Activated effector memory CD4-positive, alpha-beta T cell treated with Interleukin-2 at 50 U/mL for 16 hours (primary cell): ENCODE measurements around the gene PLCB1.
"Not testable (repeated sequence)": the region's sequence is repeated elsewhere in the genome, so short reads cannot be mapped to it uniquely, and the experiment has no call there.

ENCODE experiments used
- DNase-seq: peaks from one replicate; pipeline ENCODE4 v3.0.0-alpha.2; 2020

PLCB1 gene

DNA sequence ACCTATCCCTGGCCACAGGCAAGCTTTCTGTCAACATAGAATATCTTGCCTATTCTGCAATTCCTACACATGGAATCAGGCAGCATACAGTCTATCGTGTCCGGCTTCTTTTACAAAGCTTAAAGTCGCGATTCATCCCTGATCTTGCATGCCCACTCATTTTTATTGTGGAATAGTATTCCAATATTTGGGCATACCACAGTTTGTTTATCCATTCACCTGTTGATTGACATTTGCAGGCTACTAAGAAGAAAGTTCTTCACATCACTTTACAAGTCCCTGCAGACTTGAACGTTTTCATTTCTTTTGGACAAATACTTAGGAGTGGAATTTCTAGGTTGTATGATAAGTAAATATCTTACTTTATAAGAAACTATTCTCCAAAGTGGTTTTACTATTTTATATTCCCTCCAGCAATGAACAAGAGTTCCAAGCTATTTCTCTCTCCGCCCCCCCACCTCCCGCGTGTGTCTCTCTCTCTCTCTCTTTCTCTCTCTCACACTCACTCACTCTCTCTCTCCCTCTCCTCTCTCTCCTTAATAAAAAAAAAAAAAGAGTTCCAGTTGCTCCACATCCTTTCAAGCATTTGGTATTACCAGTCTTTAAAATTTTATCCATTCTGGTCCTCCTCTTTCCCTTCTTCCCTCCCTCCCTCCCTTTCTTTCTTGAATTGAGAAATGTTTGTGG is 1.1 kb upstream of the PLCB1 start:
- DNase-seq, result no peak

DNA sequence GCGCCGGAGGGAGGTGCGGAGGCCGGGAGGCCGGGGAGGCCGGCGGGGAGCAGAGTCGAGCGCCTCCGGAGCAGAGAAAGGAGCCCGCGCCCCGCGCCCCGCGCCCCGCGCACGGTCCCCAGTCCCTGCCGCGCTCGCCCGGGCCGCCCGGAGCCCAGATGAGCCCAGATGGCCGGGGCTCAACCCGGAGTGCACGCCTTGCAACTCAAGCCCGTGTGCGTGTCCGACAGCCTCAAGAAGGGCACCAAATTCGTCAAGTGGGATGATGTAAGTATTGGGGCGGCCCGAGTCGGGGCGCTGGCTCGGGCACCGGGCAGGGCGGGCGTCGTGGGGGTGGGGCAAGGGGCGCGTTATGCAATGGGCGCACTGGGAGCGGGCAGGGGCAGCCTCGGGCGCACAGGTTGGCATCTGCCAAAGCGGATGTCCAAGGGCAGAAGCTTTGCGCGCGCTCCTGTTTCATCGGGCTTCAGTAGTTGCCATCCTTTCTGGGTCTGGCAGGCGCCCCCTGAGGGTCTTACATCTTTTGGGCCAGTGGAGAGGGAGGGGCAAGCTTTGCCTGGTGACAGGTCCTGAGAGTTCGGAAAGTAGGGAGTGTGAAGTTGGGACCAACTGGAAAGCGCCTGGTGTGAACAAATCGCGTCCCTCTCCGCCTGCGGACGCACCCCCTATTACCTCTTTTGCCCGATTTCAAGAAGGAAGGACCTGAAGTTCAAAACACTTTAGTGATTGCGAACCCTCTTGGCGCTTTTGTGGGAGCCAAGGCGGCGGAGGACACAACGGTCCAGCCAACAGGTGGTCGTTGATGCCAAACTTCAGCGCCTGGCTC is 631 bp downstream of the PLCB1 start:
- no peak for DNase-seq

DNA sequence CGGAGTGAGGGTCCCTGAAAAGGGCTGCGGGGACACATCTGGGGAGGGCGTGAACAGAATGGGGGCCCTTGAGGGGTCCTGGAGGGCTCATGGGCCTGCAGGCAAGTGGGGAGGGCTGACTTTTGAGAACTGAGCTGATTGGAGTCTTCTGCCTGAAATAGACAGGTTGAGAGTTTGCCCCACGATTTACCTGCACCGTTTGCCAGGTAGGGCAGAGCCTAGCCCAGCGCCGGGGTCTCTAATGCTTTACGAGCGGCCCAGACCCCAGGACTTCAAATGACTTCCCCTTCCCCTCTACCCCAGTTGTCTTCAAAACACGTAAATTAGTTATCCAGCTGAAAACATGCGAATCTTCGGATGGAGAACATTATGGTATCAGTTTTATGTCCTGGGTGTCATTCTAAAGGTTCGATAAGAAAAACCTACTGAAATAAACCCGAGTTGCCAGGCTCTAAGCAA is 1.3 kb downstream of the PLCB1 start:
- DNase-seq, result no peak

DNA sequence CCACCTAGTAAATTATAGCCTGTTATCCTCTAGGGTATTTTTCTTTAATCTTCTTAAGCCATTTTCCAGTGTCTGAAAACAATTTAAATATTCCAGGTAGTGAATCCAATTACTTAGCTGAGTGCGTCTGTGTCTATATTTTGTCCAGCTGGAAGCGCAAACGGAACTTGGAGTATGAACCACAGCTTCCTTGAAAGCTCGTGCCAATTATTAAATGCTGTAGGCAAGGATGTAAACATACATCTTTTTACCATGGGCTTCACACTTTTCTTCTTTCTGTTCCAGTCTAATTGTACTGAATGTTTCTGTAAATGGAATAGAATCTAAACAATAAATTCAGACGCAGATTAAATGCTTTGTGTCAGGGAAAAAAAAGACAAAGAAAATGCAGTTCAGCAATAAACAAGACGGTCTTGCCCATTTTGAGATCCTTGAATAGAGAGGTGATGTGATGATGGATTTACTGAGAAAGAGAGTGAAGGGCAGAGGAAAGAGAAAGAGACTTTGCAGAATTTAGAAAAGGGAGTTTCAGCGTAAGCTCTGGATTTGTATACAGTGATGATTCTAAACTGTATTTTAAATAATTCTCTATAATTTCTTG is 1.9 kb downstream of the PLCB1 start:
- DNase-seq, result no peak

DNA sequence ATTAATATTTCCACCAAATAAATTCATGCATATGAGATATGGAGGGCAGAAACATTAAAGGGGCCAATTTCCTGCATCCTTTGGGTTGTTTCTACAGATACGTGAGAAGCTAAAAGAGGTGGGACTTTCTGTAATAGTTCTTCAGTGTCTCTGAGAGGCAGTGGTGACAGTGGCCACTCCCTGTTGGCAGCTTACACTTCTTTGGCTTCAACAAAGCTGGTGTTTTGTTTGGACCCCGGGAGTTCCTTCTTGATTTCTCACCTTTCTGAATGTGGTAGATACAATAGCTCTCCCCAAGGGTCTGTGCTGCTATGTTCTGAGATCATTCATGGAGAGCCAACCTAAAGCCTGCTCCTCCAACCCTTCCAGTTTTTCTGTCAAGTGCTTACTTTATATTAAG is 7.8 kb downstream of the PLCB1 start:
- no peak for DNase-seq

DNA sequence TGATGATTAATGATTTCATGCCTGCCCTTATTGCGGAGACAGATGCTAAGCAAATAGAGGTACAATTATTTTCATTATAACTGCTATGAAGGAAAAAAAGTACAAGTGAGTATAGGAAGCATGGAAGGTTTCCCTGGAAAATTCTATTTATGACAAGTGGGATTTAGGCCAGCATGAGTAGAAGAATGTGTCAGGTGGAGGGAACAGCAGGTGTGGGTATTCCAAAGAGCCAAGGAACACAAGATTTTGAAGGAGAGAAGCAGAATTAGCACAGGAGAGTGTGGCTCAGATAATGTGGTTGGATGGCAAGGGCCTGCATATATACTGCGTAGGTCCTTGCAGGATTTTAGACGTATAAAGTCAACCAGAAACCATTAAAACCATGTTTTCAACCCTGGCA is 11.4 kb downstream of the PLCB1 start:
- DNase-seq, result no peak

DNA sequence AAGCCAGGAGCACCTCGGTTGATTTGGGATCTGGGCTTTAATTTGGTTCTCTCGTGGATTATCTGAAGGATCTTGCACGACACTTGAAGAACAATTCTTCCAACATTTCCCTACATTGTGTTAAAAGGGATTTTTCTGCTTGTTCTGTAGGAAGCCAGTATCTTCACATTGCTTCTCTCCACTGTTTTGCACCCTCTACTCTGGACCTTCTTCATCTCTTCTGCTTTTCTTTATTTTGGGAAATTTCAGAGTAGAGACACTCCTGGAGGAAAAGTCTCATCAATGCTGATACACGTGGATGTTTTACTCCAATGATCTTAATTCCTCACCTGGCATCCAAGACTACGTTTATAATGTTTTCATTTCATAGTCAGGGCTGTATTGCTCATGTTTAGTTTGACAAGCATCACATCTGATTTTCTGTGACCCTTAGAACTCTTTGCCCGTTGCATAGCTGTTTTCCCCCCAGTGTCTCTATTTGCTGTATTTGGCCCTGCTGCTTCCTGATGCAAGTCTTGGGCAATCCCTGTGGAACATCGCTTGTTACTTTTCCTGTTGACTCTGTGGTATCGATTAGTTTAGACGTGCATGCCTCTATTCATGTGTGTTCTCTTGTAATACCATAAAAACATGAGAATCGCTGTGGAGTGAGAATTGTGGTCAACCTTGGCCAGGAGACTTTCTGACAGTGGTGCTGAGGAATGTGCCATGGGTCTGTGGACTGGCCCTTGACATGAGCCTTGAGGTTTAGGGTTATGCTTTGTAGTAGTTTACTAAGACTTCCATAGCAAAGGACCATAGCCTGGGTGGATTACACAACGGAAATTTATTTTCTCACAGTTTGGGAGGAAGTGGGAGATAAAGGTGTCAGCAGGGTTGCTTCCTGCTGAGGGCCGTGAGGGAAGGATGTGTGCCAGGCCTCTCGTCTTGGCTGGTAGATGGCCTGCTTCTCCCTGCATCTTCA is 12.5 kb downstream of the PLCB1 start:
- no peak for DNase-seq

DNA sequence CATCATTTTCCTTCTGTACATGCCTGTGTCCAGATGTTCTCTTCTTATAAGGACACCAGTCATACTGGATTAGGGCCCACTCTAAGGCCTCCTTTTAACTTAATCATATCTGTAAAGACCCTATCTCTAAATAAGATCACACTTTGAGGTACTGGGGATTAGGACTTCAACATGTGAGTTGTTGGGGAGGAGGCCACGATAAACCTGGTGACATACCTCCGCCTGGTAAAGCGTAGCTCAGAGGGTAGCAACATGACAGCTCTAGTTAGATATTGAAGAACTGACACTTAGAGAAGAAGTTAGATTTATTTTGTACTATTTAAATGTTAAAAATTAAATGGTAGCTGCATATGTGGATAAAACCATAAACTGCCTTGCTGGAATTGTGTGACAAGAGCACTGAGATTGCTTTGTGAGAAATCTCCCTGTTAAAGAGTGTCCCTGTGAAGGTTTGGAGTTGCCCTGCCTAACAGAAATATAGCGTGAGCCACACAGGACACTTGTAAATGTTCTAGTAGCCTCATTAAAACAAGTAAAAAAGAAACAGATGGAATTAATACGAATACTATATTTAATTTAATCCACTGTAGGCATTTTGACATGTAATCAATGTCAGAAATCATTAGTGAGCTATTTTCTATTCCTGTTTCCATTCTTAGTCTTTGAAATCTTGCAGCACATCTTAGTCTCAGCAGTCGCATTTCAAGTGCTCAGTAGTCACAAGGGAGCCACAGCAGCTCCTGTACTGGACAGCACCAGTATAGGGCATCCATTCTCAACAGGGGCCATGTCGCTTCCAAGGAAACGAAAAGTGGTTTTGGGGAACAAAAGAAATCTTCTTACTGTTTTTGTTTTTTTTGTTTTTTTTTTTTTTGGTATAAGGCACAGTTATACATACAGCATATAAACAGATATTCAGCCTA is 13.4 kb downstream of the PLCB1 start:
- DNase-seq, result no peak

DNA sequence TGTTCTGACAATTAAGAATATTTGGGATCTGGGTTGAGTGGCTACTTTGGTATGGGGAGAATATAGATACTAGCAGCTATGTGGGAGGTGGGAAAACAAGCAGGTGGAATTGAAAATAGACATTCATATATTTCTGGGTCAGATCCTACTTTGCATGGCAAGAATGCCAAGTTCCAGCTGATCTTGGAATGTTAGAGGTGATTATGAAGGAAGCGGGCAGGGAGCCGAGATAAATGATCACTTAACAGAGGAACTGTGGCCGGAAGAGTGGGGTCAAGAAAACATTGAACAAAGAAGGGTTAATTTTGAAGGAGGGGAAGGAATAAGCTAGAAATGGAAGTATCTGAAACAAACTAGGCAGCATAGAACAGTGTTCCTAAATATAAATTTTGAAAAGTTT is 15.4 kb downstream of the PLCB1 start:
- DNase-seq, result no peak

DNA sequence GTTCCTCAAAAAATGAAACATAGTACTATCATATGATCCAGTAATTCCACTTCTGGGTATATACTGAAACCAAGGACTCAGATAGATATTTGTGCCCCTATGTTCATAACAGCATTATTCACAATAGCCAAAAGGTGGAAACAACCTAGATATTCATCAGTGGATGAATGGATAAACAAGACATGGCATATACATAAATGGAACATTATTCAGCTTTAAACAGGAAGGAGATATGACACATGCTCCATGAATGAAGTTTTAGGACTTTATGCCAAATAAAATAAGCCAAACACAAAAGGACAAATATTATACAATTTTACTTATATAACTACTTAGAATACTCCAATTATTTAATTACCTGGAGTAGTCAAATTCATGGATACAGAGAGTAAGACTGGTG is 16.4 kb downstream of the PLCB1 start:
- no peak for DNase-seq

DNA sequence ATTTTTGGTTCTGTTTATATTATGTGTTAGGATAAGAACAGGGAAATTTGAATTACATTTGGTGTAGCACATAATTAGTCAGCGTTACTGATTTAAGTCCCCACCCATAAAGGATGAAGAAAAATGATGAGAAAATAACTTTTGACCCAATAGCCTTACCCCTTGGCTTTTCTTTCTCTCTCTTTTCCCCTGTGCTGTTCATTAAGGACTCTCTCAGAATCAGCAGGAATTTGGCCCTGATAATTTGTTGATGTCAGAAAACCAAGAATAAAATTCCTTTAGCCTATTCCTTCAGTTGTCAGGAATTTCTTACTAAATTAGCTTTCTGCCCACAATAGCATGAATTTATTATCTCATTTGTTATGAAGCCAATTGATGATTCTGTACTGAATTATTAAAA is 18.5 kb downstream of the PLCB1 start:
- no peak for DNase-seq

DNA sequence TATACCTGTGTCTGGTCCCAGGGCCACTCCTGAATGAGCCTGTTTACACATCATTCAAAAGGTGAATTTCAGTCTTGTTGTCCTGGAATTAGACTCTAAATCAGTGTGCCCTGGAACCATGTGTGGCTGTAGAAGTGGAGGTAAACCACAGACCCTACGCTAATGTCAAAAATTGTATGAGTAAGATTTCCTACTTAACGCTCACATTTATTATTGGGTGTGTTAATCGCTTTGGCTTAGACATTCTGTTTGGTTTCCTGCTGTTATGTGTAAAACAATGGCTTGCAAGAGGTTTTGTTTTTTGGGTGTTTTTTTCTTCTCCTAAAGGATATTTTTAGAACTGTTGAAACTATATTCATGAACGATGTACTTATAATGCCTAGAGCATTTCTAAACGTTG is 19.3 kb downstream of the PLCB1 start:
- DNase-seq, result no peak

DNA sequence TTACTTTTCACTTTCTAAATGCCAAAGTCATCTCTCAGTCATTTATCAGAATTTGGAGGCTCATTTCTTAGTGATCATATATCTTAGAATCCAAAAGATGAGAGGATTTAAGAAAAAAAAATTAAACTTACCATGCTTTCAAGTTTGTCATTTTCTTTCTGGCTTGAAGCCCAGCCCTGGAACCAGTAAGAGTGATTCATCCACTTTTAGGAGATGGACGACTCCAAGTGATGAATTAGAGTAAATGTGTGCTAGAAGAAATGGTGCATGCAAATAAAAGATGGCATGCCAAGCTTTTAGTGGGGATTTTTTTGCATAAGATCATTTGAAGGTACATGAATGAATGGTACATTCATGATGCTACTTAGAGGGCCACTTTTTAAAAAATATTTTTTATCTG is 20.1 kb downstream of the PLCB1 start:
- no peak for DNase-seq

DNA sequence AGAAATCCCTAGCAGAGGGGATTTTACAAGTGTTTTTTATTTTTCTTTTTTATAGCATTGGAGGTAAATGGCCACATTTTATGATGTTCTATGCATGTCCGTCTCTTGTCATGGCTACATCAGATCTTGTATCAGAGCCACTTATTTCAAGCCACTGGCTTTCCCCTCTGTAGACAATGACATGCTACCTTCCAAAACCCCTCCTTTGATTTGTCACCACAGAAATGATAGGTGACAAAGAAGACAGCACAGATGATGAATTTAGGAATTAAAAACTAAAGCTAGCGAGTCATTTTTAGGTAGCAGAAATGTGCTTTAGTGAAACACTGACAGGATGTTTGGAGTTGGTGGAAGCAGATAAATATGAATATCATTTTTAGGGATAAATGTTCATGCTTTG is 20.8 kb downstream of the PLCB1 start:
- DNase-seq, result no peak

DNA sequence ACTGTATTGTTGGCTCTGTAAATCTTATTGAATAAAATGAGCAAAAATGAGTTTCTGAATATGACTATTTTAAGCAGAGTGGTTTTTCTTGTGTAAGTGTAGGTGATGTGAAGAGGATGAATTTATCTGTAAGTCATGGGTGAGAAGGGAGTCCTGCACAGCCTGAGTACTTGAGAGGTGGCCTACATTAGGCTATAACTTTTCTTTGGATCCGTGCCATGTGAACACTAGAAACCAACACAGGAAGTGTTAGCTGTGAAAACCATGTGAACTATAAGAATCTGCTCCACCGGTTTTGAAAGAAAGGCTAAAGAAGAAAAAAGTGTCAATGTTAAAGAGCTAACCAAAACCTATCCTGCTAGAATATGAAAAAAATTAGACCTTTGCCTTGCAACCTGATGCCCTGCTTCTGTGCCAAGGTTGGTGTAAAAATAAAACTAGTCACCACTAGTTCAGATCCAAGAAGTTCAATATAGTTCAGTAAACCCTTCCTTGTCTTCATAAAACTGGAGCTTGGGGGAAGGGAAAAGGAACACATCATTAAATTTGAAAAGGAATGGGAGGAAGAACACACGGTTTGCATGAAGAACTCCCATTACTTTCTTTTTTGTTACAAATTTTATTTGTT is 21.3 kb downstream of the PLCB1 start:
- no peak for DNase-seq

DNA sequence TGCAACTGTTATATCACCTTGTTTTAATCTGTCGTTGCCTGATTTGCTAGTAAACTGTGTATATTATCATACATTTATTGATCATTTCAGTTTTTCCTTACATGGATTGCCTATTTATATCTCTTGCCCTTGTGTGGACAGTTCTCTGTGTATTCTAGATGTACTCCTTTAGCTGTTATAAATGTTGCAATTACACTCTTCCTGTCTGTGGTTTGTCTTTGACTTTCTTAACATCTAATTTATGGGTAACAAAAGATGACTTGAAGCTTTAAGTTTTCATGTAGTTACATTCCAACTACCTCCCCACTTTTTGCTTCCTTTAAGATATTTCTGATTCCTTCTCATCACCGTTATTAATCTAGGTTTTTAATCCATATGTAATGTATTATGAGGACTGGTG is 22.6 kb downstream of the PLCB1 start:
- no peak for DNase-seq

DNA sequence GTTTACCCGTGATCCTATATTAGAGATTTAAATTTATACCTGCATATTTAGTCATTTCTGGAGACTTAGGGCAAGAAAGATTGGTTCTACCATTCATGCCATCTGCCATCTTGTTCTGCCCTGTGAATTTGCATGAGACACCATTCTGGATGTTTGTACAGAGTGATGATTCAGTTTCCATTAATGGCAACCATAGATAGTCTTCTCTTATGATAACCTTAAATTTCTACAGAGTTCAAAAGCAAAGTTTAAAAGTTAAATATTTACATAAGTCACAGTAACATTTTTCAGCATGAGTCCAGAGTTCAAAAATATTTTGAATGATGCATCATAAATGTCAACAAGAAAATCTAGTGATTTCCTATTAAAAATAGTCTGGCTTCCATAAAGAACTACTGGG is 23.2 kb downstream of the PLCB1 start:
- DNase-seq, result no peak

DNA sequence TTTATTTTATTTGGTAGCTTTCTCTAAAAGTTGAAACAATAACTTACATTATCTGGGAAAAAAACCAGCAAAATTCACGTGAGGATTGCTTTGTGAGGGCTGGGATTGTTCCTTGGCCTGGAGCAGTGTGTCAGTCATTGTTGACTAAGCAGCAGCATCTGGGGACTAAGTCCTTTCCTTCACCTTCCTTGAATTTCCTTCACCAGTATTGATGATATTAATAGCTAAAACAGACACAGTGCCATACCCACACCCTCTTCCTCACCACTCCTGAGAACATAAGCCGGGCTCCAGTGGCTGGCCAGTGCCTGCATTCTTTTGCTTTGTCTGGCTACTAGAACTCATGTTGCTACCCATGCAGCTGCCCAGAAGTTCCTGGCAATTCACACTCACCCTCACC is 23.7 kb downstream of the PLCB1 start:
- no peak for DNase-seq

DNA sequence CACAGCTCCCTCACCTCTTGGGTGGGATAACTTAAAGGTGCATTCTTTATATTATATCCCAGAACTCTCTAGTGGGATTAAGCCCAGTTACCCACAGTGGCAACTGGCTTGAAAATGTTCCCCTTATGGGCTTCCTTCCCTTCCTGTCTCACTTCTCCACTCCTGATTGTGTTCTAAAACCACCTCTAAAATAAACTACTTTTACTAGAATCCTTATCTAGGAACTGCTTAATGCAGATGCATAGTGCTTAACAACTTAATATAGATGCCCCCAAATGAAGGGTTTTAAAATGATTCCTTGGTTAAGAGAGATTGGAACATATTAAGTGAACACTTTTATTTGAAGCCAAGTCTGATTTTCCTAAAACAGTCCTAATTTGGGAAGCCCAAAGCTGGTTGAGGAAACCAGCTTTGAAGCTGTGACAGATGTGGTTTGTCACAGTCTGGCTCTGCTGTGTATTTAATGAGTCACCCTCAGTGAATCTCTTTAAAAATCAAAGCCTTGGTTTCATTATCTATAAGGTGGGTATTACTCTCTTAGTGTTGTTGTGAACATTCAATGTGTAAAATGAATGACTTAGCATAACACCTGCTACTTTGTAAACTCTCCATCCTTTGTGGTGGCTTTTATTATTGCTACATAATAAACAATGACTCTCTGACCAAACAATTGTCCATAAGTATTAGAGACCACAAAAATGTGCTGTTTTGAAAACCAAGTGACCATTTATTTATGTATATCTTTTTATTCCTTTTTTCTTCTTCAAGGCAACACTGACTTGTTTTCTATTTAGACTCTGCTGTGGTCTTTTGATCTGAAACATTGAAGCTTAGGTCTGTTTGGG is 24.4 kb downstream of the PLCB1 start:
- DNase-seq, result no peak

DNA sequence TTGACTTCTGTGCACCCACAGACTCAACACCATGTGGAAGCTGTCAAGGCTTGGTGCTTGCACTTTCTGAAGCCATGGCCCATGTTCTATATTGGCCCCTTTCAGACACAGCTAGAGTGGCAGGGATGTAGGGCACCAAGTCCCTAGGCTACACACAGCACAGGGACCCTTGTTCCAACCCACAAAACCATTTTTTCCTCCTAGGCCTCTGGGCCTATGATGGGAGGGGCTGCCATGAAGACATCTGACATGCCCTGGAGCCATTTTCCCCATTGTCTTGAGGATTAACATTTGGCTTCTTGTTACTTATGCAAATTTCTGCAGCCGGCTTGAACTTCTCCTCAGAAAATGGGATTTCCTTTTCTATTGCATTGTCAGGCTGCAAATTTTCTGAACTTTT is 27.2 kb downstream of the PLCB1 start:
- DNase-seq, result not testable (repeated sequence)
